ENCODE results near the gene ENG.

The ENG gene

DNA sequence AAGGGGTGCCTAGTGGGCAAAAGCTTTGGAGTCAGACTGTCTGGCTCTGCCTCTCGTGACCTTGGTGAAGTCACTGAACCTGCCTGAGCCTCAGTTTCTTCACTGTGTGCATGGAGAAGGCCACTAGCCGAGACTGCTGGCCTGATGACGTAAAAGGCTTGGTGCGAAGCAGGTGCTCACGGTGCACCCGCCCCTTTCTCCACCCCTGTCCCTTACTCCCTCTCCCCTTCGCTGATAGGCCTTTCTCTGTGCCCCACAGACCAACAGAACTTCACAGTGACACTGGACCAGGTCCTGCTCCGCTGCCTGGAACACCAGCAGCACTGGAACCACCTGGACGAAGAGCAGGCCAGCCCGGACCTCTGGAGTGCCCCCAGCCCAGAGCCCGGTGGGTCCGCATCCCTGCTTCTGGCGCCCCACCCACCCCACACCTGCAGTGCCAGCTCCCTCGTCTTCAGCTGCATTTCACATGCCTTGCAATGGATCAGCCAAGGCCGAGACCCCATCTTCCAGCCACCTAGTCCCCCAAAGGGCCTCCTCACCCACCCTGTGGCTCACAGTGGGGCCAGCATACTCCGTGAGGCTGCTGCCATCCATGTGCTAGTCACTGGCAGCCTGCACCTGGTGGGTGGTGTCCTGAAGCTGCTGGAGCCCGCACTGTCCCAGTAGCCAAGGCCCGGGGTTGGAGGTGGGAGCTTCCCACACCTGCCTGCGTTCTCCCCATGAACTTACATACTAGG is 41.4 kb downstream of the ENG start:
- DNase-seq: no peak

DNA sequence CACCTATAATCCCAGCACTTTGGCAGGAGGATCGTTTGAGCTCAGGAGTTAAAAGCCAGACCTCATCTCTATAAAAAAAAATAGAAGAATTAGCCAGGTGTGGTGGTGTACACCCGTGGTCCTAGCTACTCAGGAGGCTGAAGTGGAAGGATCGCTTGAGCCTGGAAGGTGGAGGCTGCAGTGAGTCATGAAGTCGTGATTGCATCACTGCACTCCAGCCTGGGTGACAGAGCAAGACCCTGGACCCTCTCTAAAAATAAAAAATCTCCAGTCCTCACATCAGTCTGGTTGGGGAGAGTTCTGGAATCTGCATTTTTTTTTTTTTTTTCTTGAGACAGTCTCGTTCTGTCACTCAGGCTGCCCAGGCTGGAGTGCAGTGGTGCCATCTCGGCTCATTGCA is 42.4 kb downstream of the ENG start:
- no peak for DNase-seq

DNA sequence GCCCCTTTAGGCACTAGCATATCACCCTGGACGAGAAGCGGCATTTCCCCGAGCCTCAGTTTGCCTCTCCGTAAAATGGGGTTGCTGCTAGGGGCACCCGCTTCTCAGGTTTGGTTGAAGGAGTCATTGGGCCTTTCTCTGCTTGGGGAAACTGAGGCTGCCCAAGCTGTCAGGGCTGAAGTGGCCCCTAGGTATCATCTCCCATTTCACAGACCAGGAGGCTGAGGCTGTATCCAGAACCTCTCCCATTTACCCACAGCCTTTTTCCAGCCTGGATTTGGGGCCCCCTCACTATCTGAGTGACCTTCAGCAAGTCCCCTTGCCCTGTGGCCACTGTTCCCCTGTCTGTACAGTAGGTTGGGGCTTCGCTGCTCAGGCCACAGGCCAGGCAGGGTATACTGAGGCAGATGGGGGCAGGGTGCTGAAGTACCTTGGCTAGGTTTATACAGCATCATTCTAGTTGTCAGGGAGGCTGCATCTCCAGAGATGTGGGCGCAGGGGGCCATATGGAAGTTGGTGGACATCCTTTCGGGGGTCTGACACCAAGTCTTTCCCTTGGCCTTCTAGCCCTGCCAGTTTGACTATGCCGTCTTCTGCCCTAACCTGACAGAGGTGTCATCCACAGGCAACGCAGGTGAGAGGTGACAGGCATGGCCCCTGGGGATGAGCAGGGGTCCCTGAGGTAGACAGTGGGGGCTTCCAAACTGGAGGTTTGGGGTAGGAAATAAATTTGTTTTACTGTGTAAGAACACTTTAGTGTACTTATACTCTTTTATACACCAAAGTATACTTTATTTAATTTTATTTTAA is 43.9 kb downstream of the ENG start:
- DNase-seq: no peak

DNA sequence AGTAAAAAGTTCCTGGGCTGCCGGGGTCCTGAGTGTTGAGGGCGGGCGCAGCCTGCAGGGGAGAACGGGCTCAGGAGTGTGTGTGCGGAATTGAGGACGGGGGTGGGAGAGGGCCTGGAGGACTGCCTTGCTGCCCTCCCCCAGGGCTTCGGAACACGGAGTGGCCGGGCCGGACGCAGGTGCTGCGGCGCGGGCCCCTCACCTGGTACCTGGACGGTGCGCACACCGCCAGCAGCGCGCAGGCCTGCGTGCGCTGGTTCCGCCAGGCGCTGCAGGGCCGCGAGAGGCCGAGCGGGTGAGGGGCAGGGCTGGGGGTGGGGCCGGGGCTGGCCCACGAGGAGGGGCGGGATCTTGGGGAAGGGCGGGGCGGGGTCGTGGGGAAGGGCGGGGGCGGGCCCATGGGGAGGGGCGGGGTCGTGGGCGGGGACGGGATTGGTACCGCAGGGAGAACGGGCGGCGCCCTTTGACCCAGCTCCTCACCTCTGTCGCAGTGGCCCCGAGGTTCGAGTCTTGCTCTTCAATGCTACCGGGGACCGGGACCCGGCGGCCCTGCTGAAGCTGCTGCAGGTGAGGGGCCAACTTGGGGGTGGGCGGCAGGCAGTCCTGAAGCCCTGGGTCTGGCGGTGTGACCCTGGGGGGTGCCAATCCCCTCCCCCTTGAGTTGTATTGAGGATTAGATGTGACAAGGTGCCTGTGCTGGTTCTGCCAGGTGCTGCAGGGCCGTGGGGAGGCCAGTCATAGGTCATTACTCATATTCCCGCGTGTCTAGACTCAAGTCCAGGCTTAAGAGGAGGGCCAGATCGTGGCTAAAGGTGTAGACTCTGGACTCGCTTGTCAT is 44.7 kb downstream of the ENG start:
- no peak for DNase-seq

DNA sequence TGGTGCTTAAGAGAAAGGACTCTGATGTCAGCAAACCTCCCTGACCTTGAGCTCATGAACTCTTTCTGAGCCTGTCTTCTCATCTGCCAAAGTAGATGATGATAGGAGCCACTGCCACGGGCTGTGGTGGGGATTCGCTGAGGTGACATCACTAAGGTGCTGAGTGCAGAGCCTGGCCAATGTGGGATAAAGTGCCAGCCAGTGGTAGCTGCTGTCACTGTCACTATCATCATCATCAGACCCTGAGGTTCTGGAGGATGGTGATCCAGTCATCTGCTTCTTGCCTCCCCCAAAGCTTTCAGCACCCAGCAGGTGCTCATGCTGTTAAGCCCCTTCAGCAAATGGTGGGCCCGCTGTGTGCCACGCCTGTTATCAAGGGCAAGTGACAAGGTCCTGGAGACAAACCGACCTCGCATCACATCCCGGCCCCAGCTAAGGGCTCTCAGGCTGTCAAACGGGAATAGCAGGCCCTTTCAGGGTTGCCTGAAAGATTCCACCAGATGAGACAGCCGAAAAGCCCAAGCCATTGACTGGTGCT is 45.4 kb downstream of the ENG start:
- no peak for DNase-seq

DNA sequence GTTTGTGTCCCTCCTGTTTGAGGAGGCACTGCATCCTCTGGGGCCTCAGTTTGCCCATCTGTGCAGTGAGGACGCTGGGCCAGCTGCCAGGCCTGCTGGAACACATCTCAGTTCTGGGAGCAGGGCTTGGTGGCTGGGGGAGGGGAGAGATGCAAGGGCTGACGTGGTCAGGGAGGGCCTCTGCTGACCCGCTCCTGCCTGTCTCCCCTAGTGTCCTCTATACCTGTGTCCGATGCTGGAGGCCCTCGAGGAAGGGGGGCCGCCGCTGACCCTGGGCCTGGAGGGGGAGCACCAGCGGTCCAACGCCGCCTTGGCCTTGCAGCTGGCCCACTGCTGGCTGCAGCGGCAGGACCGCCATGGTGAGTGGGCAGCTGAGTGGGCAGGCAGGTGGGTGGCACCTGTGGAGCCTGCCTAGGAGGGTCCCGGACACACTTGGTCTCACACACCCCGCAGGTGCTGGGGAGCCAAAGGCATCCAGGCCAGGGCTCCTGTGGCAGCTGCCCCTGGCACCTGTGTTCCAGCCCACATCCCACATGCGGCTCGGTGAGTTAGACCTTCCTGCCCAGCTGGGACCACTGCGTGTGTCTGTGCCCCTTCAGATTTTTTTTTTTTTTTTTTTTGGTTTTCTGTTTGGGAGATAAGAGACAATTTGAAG is 46.0 kb downstream of the ENG start:
- DNase-seq: no peak

DNA sequence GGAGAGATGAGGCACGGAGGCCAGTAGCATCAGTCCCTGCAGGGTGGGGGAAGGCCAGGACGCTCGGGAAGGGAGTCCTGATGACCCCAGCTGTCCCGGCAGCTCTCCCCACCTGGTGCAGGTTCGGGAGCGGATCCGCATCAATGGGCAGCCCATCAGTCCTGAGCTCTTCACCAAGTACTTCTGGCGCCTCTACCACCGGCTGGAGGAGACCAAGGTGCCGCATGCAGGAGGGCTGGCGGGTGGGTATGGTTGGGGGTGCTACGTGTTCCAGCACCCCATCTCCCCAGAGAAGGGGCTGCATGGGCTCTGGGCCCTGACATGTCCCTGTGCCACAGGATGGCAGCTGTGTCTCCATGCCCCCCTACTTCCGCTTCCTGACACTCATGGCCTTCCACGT is 47.6 kb downstream of the ENG start:
- no peak for DNase-seq

DNA sequence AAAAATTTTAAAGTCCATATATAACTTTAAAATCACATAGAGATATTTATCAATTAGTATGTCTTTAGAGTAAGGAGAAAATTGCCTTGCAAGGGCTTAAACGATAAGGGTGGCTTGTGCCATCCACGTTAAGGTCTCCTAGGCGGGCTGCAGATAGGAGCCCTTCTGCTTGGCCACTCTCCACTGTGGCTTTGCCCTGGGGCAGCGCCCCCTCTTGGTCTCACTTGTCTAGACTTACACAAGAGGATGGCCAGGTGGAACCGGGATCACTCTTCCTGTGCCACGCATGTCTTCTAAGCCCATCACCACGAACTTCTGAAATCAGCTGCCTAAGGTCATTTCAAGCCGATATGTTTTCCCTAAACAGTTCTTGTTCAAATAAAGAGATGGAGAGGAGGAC is 48.8 kb downstream of the ENG start:
- DNase-seq: no peak

DNA sequence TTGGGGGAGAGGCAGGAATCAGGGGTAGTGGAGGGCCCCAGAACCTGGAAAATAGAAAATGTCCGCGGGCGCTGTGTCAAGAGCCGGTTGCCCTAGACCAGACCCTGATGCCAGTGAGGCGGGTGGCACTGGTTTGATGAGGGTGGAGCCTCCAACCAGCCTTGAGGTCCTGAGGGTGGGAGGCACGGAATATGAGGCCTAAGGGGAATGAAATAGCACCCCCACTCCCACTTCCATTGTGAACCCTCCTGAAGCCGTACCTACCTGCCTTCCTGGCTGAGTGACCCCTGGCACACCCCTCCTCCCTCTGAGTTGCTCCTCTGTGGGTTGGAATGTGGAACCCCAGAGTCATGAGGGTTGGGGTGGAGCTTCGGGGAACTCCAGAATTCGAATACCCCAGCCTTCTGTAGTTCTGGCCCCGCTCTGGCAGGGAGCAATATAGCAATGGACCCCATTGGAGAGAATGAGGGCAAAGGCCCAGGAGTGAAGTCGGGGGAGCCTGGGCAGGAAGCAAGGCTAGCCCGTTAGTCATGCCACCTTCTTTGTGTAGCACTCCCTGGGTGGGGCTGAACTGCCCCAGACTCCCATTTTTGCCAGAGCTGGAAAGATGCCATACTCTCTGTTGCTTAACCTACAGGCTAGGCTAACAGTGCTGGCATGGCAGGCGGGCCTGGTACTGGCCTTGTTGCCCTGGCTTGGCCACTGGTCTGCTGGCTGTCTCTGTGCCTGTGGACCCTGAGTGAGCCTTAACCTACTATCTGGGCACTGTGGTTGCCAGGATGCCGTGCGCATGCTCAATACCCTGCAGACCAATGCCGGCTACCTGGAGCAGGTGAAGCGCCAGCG is 50.7 kb downstream of the ENG start:
- no peak for DNase-seq

DNA sequence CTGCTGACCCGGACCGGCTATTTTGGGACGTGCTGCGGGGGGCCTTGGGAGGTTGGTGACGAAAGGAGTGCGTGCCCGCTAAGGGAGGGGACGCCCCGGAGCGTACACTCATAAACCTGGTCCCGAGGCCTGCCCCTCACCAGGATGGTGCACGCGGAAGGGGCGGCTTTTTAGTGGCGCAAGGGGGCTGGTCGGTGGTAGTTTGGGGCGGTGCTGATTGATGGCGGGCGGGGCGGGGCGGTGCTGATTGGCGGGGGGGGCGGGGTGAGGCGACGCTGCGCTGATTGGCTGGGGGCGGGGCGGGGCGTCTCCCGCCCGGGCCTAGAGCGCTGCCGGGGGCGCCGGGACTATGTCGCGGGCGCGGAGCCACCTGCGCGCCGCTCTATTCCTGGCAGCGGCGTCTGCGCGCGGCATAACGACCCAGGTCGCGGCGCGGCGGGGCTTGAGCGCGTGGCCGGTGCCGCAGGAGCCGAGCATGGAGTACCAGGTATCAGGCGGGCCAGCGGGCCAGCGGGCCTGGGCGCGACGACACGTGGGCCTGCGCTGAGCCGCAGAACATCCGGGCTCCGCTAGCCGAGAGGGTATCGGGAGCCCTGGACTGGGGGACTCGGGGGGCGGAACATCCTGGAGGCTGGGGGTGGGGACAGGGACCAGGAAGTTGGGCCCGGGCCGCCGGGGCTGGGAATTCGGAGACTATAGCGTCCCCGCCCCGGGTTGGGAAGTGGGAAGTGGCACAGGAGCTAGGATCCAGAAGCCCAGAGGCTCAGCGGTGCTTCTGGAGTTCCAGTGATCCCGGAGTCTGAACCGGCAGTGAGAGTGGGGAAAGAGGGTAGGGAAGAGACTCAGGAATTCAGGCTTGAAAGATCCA is 51.6 kb downstream of the ENG start, which contains the start of gene FPGS:
Gene FPGS (plus strand): TSS at position 307 of the 868 bp plus-strand sequence. CDS start 43 bp downstream, at position 350.
- peak; percentile 81 for DNase-seq

DNA sequence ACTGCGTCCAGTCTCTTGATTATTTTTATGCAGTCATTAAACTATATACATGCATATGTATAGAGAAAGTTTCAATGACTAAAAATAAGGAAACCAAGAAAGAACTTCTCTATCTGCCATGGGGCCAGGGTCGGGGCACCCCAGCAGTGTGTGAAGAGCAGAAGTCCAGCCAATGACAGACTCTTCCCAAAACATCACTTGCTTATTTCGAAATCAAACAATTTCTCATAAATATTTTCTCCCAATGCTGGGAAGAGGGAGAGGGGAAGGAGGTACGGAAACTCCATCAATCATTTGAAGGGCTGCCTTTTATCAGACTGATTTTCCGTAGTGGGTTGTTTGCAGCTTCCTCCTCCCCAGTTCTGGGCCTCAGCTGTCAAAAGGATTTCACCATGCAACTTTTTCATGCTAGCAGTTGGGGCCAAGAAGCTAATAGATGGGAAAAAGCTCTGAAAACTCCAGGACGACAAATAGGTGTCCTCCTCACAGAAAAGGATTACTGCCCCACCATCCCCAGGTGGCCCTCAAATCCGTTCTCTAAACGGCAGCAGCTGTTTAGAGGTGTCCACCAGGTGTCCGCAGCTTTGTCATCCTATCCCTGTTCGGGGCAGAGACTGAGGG is 52.4 kb downstream of the ENG start:
- no peak for DNase-seq

DNA sequence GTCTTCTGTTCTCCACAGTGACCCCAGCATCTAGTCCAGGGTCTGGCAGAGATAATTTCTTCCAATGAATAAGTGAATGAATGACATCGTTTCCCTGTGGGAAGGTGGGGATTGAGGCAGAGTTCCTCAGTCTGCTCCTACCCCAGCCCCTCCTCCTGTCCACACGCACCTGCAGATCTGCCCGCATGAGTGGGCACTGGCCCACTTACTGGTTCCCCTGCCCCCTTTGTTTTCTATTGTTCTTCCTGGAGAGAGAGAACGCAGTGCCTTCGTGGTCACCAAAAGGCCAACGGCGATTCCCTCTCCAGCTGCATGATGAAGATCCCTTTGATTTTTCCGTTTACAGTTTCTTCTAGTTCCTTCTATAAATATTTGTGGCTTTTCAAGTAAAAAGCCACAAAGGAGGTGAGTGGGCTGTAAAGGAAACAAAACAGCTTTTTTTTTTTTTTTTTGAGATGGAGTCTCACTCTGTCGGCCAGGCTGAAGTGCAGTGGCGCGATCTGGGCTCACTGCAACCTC is 57.5 kb downstream of the ENG start:
- DNase-seq: no peak

DNA sequence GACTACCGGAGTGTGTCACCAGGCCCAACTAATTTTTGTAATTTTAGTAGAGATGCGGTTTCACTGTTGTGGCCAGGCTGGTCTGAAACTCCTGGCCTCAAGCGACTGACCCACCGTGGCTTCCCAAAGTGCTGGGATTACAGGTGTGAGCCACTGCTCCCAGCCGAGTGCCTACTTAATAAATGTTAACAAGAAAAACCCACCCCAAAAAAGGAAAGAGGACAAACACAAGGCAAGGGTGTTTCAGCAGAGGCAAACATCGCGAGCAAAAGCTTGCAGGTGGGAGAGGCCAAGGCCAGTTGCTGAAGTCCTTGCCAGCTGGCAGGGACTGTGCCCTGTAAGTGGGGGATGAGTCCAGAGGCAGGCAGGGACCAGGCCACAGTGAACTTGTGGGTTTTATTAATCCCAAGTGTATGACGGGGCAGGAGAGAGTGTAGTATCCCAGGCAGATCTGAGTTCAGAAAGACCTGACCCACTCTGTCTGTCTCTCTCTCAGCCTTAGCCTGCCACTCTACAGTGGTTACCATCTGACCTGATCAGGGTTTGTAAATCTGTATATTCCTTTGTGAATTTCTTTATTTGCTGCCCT is 58.1 kb downstream of the ENG start:
- DNase-seq: no peak

DNA sequence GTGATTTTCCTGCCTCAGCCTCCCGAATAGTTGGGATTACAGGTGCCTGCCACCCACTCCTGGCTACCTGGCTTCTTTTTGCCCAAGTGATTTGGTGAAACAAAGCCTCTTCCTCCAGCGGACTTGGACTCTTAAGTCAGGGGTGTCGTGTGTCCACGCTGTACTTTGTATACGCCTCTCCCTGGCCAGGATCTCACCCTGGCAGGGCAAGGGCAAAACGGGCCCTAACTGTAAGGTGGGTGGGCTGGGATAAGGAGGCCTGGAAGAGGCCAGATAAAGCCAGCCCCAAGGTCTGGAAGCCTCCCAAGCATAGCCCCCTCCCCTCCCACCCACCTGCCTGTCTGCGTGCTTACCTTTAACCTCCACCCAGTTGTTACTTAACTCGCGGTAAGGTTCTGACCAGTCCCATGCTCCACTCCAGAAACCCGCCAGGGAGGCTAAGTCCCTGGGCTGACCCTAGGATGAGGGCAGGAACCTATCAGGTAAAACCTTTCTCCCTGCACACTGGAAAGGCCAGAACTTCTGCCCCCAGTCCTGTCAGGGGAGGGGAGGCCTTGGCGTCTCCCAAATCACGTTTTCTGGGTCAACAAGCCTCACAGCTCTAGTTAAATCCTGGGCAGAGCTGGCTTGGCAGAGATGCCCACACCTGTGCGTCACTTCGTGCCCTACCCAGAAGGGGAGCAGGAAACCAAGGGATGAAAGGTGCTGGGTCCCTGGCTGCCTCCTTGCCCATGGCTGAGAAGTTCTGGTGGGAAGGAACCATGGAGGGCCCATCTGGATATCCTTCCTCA is 60.3 kb downstream of the ENG start:
- no peak for DNase-seq

DNA sequence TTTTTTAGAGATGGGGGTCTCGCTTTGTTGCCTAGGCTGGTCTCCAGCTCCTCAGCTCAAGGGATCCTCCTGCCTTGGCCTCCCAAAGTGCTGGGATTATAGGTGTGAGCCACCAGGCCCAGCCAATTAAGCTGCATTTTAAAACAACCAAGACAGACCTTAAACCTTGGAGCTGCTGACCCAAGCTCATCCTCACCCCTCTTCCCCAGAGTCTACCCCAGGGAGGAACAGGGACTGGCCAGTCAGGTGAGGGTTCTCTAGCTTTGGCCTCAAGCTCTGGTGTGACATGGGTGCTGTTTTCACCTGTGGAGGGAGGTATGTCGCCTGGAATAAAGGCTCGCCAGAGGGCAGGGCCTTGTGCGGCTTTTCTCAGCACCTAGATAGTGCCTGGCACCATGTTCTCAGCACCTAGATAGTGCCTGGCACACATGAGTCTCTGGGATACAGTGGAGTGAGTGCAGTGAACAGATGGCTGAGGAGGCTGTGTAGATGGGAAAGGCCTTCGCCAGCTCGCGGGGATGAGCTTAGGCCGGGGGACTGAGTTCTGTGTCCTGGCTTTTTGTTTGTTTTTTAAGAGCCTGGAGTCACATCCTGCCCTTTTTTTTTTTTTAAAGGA is 61.3 kb downstream of the ENG start:
- no peak for DNase-seq

DNA sequence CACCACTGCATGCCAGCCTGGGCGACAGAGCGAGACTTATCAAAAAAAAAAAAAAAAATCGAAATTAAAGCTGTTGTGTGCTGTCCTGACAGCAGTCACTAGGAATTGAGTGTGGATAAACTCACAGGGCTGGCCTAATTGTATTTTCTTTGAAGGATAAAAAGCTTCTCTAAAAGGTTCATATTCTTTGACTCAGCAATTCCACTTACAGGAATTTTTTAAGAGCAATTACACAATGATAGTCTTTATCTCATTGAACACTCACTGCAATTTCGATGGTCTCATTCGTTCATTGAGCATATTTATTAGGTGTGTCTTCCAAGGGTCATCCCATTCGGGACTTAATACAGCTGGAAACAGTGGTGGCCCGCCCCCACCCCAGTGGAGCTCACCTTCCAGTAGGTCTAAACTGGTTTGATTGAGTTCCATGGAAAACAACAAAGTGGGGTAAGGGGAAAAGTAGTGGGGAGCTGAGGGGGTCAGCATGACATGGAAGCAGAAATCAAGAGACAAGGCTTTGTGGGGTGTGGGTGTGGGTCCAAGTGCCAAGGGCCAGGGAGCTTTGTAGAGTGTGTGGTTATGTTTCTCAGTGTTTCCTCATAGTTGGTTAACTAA is 61.9 kb downstream of the ENG start:
- DNase-seq: no peak

DNA sequence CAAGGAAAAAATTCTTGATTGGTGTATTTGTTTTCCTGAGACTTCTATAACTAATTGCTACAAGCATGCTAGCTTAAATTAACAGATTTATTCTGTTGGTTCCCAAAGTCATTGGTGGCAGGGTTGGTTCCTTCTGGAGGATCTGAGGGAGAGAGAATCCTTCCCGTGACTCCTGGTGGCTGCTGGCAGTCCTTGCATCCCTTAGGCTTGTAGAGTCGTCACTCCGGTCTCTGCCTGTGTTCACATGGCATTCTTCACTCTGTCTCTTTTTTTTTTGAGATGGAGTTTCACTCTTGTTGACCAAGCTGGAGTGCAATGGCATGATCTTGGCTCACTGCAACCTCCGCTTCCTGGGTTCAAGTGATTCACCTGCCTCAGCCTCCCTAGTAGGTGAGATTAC is 63.4 kb downstream of the ENG start:
- no peak for DNase-seq

Data from activated gamma-delta T cell treated with Interleukin-2 at 50 U/mL for 16 hours (primary cell).